HG03565 (cell line): ENCODE measurements around the gene MYOCD.
"Not testable (repeated sequence)": the region's sequence is repeated elsewhere in the genome, so short reads cannot be mapped to it uniquely, and the experiment has no call there.

Experiments used
- ATAC-seq: cut with Tn5 transposase; IDR thresholded peaks from one replicate; pipeline ENCODE4 v1.9.1; 2021; ENCODE audit warnings: mild to moderate bottlenecking, moderate library complexity; ENCODE audit not compliant: unreplicated experiment

Gene MYOCD

GRCh38 chr17:12665263-12666210 lies at the start of gene MYOCD:
Gene MYOCD (plus strand): TSS chr17:12665890. CDS start chr17:12666189, 299 bp downstream.
- ATAC-seq, result no peak

- ATAC-seq, result no peak
Observed at GRCh38 chr17:12616161-12616560, 49.5 kb upstream of the MYOCD start.

- ATAC-seq, result no peak
Observed at GRCh38 chr17:12618557-12618956, 47.1 kb upstream of the MYOCD start.

GRCh38 chr17:12619459-12620199 lies 46.1 kb upstream of the MYOCD start:
- no peak for ATAC-seq

GRCh38 chr17:12620200-12620720 lies 45.4 kb upstream of the MYOCD start:
- no peak for ATAC-seq

GRCh38 chr17:12622726-12623125 lies 43.0 kb upstream of the MYOCD start:
- ATAC-seq, result no peak

GRCh38 chr17:12623220-12623848 lies 42.4 kb upstream of the MYOCD start:
- no peak for ATAC-seq

- ATAC-seq, result no peak
Observed at GRCh38 chr17:12624211-12624610, 41.5 kb upstream of the MYOCD start.

GRCh38 chr17:12625092-12625491 lies 40.6 kb upstream of the MYOCD start:
- ATAC-seq, result no peak

GRCh38 chr17:12627177-12627629 lies 38.5 kb upstream of the MYOCD start:
- no peak for ATAC-seq

GRCh38 chr17:12627781-12628451 lies 37.8 kb upstream of the MYOCD start:
- ATAC-seq, result no peak

GRCh38 chr17:12631076-12631475 lies 34.6 kb upstream of the MYOCD start:
- no peak for ATAC-seq

- ATAC-seq, result no peak
Observed at GRCh38 chr17:12632785-12633184, 32.9 kb upstream of the MYOCD start.

- ATAC-seq, result no peak
Observed at GRCh38 chr17:12634789-12635414, 30.8 kb upstream of the MYOCD start.

GRCh38 chr17:12635996-12636395 lies 29.7 kb upstream of the MYOCD start:
- ATAC-seq, result not testable (repeated sequence)

GRCh38 chr17:12637015-12637414 lies 28.7 kb upstream of the MYOCD start:
- ATAC-seq, result no peak

- ATAC-seq, result no peak
Observed at GRCh38 chr17:12637745-12638651, 27.7 kb upstream of the MYOCD start.

- no peak for ATAC-seq
Observed at GRCh38 chr17:12640364-12640763, 25.3 kb upstream of the MYOCD start.

GRCh38 chr17:12641084-12641483 lies 24.6 kb upstream of the MYOCD start:
- ATAC-seq, result no peak
